Stimulated activated CD4-positive, alpha-beta T cell treated with anti-CD3 and anti-CD28 coated beads, Interleukin-4, amount 100 ng/mL, for 1 hour (primary cell): ENCODE data around the gene MYRFL.
A peak's percentile ranks its signal among the peaks of the same experiment; 100 is the strongest.

Source experiments
- DNase-seq: peaks from one replicate; pipeline ENCODE4 v3.0.0-alpha.2; 2020

The MYRFL gene

DNA sequence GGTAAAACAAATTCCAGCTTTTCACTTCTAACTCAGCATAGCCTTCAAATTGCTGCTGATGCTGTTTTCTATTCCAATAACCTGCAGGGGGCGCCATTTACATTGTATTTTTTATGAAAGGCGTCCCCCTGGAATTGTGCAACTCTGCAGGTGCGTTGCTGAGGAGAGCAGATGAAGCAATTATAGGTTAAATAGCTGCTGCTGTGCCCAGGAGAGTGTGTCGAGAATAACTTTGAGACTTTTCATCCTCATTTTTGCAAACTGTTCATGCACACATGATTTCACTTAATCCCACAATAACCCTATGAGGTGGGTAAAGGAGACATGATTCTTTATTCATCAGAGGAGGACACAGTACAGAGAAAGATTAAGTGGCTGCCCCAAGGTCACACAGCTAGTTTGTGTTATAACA, 75.7 kb downstream of the MYRFL start:
- peak; percentile 54 for DNase-seq

DNA sequence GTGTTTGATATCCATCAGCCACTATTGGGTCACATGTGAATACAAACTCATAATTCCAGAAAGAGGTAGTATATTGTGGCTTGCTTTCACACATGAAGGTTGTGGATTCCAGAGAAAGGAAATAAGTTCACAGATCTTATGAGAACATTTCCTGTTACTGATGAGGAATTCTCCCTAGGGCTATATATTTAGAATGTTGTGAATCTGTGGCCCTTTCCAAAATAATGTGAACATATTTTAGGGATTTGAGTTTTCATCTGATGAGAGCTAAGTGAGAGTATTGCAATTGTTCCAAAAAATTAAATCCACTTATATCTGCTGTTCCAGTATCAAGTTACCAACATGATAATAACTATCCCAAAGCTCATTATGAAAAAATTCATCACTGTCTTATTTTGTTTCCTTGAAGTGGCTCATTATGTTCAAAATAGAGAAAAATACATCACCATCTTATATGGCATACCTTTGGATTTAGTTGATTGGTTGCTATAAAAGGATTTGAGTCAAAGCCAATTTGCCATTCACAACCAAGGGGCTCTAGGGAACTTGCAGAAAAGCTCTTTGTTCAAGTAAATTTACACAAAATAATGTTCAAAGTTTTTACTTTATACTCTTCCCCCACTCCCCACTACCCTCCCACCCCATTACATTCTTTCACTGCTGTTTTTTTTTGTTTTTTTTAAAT, 76.3 kb downstream of the MYRFL start:
- DNase-seq = no peak

DNA sequence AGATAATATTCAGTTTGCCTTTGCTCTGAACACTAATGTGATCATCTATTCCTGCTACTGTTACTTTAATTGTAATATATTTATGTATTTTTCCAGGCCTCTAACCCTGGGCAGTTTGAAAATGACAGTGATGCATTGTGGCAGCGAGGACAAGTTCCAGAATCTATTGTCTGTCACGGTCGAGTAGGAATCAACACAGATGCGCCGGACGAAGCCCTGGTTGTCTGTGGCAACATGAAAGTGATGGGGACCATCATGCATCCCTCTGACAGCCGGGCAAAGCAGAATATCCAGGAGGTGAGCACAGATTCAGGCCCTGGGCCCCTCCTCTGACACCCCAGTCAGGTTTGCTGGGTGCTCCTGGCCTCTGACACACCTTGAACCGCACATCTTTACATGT, 78.5 kb downstream of the MYRFL start:
- DNase-seq = no peak

DNA sequence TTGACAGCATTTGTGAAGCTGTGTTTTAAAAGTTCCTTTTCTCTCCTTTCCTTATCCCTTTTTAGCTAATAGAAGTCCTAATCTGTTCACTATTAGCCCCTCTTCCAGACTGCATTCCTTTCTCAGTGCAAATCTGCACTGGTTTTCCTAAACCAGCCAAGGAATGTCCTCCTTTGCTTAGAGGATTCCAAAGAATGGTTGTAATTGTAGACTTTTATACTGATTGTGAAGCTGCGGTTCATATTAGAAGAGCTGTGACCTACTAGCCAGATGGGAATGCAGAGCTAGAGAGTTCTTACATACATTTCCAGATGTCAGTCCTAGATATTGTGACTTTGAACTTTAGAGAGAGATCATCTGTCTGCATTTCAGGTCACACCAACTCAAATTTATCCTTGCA, 79.8 kb downstream of the MYRFL start:
- no peak for DNase-seq

DNA sequence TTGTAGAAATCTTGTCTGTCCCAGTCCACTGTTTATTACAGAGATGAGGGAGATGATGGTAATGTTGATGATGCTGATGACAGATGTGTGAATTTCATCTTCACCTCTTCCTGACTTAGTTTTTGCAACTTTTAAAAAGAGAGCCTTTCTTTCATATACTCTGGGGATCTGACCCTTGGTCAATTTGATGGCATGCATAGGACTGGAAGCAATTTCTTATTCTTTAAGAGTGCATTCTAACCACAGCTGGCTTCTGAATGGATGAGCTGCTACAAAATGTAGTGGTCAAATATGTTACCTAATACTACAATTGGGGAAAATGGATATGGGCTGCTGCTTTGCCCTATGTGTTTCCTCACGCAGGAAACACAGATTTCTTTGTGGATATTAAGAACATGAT, 80.8 kb downstream of the MYRFL start:
- DNase-seq = no peak

DNA sequence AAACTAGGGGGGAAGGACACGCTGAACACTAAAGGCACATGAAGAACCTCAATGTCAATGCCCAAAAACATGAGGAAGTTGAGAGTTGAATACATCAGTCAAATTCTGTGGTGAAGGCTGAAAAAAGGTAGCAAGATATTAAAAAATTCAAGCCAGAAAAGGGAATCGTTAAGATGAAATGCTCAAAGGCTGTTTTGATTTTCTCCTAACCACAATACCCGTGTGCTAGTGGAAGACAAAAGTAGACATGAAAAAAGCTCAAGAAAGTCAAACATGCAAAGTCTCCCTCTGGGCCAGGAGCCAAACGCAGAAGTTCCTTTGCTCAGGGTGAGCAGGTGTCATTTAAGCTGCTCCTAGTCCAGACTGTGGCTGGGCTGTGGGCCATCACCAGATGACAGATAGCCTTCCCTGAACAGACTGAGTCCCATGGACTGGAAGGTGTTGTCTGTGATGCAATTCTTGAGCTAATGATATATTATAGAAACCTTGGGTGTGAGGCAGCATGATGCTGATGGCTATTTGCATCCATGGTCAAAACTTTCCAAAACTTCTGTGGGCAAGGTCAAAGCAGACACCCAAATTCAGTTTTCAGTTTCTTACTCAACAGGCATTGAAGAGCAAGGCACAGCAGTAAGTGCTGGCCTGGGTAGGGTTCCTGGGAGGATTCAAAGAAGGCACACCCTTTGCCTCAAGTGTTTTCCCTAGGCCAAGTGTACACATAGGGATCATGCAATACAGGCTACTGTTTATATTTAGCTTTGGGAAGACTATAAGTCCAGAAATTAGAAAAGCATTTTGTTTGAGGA, 81.6 kb downstream of the MYRFL start:
- no peak for DNase-seq

DNA sequence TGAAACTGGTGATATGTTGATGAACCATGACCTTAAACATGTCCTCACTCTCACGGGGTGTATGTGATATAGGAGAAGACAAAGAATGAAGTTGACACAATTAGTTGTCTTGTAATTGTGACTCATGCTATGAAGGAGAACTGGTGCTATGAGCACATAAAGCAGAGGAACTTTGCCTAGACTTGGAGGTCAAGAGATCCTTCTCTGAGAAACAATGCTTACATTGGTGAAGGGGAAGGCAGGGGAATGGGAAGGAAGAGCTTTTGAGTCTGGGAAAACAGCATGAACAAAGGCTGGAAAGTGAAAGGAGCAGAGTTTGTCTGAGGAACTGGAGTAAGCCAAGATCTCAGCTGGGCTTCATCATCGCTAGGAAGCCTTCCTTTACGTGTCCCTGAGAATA, 83.2 kb downstream of the MYRFL start:
- no peak for DNase-seq

DNA sequence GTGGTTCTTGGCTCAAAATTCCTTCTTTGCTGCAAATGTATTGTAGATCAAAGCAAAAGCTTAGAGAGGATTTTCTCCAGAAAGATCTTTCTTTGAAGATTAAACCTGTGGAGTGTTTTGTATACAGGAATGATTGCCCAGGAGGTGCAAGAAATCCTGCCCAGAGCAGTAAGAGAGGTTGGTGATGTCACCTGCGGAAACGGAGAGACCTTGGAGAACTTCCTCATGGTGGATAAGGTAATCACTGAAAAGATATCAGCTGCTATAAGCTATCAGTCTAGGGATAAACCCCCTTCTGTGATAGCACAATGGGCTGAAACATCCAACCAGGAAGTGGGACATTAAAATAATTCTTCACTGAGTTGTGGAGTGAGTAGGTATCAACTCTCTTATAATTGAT, 85.7 kb downstream of the MYRFL start:
- no peak for DNase-seq

DNA sequence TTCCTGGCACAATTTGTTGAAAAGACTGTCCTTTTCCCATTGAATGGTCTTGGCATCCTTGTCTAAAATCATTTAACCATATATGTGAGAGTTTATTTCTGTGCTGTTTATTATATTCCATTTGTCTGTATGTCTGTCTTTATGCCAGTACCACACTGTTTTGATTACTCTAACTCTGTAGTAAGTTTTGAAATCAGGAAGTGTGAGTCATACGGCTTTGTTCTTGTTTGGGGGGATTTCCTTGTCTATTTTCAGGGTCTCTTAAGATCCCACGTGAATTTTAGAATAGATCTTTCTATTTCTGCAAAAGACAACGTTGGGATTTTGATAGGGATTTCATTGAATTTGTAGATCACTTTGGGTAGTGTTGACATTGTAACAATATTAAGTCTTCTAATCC, 88.5 kb downstream of the MYRFL start:
- DNase-seq = no peak

DNA sequence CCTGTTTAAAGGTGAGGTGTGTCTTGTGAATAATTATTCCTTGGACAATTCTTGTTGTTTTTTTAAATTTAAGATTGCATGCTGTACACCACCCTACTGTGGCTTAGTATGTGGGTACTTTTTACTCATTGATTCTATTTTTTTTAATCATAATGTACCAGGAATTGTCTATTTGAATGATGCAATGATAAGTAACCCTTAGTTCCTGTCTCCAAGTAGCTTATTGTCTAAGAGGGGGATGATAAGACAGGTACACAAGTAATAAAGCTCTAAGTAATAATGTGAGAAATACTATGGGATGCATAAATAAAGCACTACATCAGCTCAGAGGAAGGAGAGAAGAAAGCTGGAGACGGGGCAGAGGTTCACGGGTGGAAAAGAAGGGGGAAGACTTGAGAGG, 90.9 kb downstream of the MYRFL start:
- no peak for DNase-seq

DNA sequence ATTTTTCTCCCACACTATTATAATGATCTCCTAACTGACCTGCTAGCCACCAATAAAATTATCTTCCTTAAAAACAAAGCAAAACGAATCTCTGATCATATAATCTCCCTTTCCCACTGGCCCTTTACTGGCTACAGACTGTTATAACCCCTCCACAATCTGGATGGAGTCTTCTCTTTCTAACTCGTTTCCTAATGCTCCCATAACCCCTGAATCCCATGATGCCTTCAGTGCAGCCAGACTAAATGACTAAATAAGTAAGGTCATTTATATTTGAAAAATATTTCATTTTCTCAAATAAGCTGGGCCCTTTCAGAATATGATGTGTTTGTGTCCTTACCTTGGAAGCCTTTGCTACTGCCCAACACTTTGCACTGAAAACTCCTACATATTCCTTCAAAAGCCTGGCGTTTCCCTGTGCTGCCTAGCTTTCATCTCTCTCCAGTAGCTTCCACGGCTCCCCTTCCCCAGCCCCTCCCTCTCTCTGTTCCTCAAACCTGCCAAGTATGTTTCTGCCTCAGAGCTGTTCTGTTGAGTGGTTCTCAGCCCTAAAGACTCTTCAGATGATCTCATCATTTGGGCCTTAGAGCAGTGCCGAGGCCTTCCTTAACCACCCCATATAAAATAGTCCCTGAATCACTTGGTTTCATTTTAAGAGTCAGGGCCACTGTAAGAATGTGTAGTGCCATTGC, 91.7 kb downstream of the MYRFL start:
- no peak for DNase-seq

DNA sequence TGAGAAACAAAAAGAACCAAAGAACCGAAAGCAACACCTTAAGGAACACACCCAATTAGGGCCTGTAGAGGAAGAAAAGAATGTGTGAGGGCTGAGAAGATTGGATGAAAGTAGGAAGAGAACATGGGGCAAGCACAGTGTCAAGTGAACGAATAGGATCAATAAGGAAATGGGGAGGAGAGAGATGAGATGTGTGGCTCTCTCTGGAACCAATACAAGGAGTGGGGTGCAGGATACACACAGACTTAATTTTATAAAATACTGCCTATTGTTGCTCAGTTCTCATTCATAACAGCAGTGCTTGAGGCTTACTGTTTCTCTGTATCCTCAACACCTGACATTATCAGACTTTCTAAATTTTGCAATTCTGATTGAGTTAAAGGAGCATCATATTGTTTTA, 93.3 kb downstream of the MYRFL start:
- no peak for DNase-seq

DNA sequence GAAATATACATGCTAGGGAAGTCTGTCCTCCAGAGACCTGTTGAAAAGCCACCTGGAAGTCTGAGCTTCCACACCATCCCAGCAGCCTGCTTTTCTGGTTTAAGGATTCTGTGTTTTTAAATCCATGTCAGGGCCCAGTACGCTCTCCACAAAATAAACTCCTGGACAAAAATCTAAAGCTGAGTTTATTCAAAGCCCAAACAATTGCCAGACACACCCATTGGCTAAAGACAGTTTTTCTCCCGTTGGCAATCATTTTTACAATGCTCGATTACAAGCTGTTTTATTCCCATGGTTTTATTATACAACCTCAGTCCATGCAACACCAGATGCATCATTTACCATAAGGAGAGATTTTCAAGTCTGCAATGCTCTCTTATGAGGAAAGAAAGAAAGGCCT, 94.5 kb downstream of the MYRFL start:
- no peak for DNase-seq

DNA sequence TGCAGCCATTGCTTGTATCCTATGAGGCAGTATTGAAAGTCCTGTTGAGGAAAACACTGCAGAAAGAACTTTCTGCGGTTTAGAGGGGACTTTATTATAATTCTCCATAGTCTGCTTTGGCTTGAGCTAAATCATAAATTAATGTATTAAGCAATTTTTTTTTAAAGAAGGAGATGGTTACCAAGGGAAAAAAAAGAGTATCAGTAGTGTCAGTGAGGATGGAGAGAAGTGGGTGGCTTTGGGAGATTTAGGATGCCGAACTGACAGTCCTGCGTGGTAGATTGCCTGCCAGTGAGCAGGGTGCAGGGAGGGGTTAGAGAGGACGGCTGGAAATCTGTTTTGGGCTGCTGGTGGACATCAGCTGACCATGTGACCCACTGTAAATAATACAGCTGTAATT, 96.8 kb downstream of the MYRFL start:
- DNase-seq = no peak

DNA sequence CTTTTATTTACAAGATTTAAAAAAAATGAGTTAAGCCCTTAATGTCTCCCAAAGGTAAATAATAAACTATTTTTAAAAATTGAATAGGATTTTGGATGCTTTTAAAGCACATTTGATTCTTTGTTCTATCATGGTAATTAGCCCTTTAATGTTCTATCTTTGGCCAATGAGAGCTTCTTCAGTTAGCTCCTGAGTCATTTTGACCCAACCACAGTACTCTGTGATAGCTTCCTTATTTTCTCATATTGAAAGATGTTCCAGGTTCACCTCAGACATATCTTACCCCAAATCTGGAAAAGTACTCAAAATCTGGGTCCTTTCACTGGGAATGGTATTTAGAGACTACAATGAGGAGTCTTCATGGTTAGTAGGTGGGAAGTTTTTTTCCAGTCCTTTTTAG, 98.0 kb downstream of the MYRFL start:
- DNase-seq = no peak

DNA sequence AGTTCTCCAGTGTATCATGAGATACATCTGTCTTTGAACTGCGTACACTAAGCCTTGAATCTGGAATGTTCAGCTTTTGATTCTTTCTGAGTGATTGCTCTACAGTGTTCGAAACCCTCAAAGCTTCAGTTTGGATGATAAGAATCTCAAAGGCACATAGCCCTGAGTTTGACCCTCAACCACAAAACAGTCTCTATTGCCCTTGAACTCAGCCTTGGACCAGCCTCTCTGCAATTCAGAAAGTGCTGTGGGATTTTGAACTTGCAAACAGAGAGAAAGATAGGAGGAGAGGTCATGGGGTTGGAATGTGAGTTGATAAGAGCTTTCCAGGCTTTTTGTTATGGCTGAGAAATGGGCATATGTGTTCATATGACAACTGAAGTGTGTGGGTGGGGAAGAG, 100.3 kb downstream of the MYRFL start:
- no peak for DNase-seq

DNA sequence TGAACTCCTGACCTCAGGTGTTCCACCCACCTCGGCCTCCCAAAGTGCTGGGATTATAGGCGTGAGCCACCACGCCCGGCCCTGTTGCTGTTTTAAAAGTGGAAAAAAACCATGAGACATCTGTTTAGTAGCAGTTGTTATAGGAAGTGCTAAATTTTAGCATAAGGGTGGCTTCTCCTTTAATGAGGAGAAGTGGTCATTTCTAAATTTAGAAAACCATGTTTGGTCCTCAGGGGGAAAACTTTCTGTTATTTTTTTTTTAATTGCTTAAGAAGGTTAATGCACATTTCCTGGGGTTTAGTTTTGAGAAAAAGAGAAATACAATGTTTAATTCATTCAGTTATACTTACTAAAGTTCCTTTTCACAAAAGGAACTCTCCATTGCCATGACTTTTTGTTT, 102.1 kb downstream of the MYRFL start:
- DNase-seq = no peak

DNA sequence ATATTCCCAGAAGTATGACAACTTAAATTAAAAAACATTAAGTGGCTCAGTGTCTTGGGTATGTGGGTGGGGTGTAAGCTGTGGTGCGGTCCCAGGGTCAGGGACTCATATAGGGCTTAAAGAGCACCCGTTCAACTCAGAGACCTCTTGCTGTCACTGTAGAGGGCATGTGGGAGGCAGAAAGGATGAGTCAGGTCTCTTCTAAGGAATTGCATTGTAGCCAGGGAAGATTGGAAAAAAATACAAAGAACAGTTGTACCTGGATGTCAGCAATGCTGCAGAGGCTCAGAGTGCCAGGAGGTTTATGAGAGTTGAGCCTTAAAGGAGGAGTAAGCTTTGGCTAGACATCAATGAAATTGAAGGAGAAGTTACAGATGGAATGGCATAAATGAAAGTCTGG, 104.1 kb downstream of the MYRFL start:
- DNase-seq = no peak

DNA sequence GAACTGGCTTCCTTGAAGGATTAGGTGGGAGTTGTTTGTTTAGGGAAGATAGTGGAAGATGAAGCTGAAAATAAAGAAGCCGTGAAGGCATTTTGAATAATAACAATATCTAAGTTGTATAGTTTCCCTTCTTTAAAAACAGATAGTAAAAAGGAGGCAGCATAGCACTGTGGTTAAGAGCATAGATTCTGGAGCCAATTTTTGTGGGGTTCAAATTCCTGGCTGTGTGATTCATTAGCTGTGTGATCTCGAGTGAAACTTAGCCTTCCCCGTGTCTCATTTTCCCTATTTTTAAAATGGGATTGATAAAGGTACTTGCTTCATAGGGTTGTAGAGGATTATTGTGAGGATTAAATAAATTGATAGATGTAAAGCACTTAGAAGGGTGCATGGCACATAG, 104.5 kb downstream of the MYRFL start:
- DNase-seq = no peak

DNA sequence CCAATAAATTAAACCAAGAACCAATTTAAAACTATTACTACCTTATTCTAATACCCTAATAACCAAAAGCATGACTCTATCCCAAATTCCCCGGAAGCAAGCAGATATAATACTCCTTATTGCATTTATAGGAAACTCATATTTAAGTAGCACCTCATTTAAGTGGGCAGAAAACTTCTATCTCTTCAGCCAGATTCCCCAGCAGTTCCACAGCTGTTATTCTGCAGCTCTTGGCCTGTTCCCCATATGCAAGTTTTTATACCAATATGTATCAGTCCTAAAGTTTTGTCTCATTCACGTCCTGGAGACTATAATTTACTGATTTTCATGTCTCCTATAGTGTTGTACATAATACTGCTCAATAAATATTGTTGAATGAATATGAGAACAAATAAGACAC, 106.5 kb downstream of the MYRFL start:
- DNase-seq = no peak

DNA sequence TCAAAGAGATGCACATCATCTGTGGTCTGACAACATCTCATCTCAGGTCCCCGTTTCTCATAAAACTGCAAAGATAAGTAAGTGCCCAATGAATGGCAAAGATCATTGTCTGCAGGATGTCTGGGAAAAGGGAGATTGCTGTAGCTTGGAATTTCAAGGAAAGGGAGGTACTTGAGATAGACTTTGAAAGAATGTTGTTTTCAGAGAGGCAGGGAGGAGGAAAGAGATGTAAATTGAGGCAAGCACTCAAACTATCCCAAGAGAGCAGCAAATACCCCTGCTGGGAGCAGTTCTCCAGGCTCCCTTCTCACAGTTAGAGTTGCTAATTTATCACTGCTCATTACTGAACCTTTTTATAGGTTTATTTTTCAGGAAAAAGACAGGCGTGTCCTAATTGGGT, 107.1 kb downstream of the MYRFL start:
- no peak for DNase-seq

DNA sequence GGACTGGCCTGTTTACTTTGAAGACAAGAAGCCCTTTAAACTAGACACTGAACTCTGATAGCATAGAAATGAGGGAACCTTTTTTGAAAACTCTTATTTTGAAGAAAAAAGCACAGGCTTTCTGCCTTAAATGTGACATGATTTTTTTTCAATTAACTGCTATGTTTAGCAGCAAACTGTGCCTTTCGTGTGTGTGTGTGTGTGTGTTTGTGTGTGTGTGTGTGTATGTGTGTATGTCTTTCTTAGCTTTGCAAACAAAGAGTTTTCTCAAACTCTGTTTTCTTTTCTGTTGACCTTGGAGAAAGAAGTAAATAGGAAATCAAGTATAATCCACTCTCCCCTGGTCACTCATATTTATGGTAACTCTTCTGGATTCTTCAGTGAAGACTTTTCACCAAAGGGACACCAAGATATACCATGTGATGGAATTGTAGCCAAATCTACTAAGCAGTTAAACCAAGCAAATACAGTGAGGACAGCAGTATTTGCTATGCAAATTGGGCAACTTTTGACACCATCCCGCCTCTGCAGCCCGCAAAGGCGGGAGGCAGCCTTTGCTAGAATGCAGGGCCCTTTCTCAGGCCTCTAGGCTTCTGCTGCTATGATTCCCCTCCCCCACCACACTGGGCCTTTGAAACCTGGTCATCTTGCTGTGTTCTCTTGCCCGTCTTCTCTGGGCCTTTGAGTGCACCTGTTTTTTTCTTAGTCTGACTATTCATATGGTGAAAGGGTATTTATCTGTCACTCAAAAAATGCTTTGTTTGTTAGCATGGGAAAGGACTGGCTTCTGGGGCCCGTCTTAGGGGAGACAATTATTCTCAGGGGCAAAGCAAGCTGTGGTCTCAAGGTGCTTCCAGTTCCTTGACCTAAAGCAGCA, 107.9 kb downstream of the MYRFL start:
- no peak for DNase-seq

DNA sequence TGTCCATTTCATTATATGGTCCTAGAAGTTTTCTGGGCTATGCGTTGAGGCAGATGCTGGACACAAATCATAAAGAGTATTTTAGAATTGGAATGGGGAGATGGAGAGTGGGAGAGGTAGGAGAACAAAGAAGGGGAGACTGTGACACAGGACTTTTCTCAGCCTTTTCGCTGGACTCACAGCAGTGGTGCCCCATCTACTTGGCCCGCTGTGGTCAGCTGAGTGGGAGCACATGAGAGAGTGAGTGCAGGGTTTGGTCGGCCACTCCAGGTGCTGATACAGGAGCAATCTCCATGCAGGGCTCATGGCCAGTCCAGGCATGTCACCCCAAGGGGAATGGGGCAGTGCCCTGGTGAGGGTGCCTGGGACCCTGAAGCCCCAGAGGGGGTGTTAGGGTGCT, 109.0 kb downstream of the MYRFL start:
- no peak for DNase-seq
